Central memory CD8-positive, alpha-beta T cell (primary cell): ENCODE results near the gene CMSS1.

Experiments used
- ATAC-seq: fragments of 150-1000 bp; cut with Tn5 transposase; replicated peaks from 2 replicates; pipeline ENCODE4 v1.10.0; 2022; ENCODE audit warnings: mild to moderate bottlenecking, moderate FRiP score, moderate number of reproducible peaks; ENCODE audit not compliant: poor library complexity, severe bottlenecking; ENCODE audit errors: extremely low read depth
- DNase-seq, 2 donors: peaks; one replicate each; pipeline ENCODE4 v3.0.0; 2021; ENCODE audit warnings: low spot score in 2 of 2
- H3K27ac Mint-ChIP-seq: one replicate; pipeline ENCODE4 v1.8.0; 2022; ENCODE audit warnings: low read depth, mild to moderate bottlenecking, moderate library complexity, mixed read lengths
- H3K27me3 Mint-ChIP-seq: one replicate; pipeline ENCODE4 v1.8.0; 2022; ENCODE audit warnings: mixed read lengths
- H3K36me3 Mint-ChIP-seq: one replicate; pipeline ENCODE4 v1.8.0; 2022; ENCODE audit warnings: mild to moderate bottlenecking, moderate library complexity, mixed read lengths; ENCODE audit not compliant: insufficient read depth
- H3K4me1 Mint-ChIP-seq: one replicate; pipeline ENCODE4 v1.8.0; 2022; ENCODE audit warnings: mixed read lengths
- H3K4me3 Mint-ChIP-seq: one replicate; pipeline ENCODE4 v1.8.0; 2022; ENCODE audit warnings: mild to moderate bottlenecking, moderate library complexity, mixed read lengths
- H3K9me3 Mint-ChIP-seq: one replicate; pipeline ENCODE4 v1.8.0; 2022; ENCODE audit warnings: mixed read lengths

Gene CMSS1

GRCh38 chr3:99927671-99928457 lies 110.2 kb downstream of the CMSS1 start:
- Mint-ChIP-seq H3K9me3 (no peaks in the 10 kb centered on the region), H3K27me3 (no peaks in the 10 kb centered on the region), H3K36me3 (peaks cover 1% of the 10 kb centered on the region), H3K4me1 (peaks cover 8% of the 10 kb centered on the region), H3K4me3 (no peak overlapping the region), H3K27ac (no peak overlapping the region)
- DNase-seq = no peak
- ATAC-seq = no peak

GRCh38 chr3:99928771-99929744 lies 111.4 kb downstream of the CMSS1 start:
- Mint-ChIP-seq H3K9me3 (no peaks in the 10 kb centered on the region), H3K27me3 (no peaks in the 10 kb centered on the region), H3K4me1 (no peaks in the 10 kb centered on the region), H3K27ac (no peak overlapping the region), H3K4me3 (no peak overlapping the region), H3K36me3 (peaks cover 1% of the 10 kb centered on the region)
- DNase-seq (no peak), ATAC-seq (no peak)

GRCh38 chr3:99929745-99930139 lies 112.1 kb downstream of the CMSS1 start:
- no peak for DNase-seq
- ATAC-seq = no peak

GRCh38 chr3:99931059-99931458 lies 113.4 kb downstream of the CMSS1 start:
- H3K27ac Mint-ChIP-seq = no peak overlapping the region
- no peak for ATAC-seq
- H3K9me3 Mint-ChIP-seq = no peaks in the 10 kb centered on the region
- H3K4me3 Mint-ChIP-seq = no peak overlapping the region
- H3K36me3 Mint-ChIP-seq = peaks cover 1% of the 10 kb centered on the region
- DNase-seq = no peak
- H3K27me3 Mint-ChIP-seq = no peaks in the 10 kb centered on the region
- H3K4me1 Mint-ChIP-seq = no peaks in the 10 kb centered on the region

More at GRCh38 chr3:99929745-99930139, 112.1 kb downstream of the CMSS1 start:
- Mint-ChIP-seq H3K4me1 (no peaks in the 10 kb centered on the region), H3K36me3 (peaks cover 1% of the 10 kb centered on the region), H3K9me3 (no peaks in the 10 kb centered on the region), H3K4me3 (no peak overlapping the region), H3K27ac (no peak overlapping the region), H3K27me3 (no peaks in the 10 kb centered on the region)

DNA sequence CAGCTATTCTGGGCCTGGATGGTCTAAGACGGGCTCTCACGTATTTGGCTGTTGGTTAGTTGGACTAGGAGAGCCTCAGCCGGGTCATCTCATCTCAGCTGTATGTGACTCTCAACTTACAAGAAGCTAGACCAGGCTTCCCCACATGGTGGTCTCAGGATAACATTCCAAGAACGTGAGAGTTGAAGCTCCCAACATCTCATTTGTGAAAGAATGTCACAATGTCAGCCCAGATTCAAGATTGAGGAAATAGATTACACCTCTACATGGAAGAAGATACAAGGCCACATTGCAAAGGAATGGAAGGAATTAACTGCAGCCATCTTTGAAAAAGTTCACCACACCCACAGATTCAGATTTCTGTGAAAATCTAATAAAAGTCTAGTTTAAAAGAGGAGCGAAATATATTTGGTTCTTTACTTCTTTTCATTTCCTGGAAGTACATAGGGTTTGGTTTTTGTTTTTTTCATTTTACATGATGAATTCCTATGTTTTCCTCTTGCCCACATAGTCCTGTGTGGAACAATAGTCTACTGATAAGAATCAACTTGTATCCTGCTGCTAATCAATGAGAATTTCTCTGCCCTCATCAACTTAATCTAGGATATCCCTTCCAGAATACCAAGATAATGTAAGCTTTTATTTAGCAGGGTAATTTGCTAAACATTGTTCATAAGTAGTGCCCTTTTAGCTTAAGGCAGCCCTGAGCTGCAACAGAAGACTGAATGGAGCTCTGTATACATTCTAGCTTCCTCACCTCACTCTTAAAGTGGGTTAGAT lies 116.5 kb downstream of the CMSS1 start:
- DNase-seq (no peak), ATAC-seq (no peak)
- Mint-ChIP-seq H3K4me1 (no peaks in the 10 kb centered on the region), H3K27me3 (no peaks in the 10 kb centered on the region), H3K4me3 (no peak overlapping the region), H3K9me3 (no peaks in the 10 kb centered on the region), H3K27ac (no peak overlapping the region), H3K36me3 (peaks cover 1% of the 10 kb centered on the region)

GRCh38 chr3:99934975-99935797 lies 117.5 kb downstream of the CMSS1 start:
- DNase-seq = no peak
- Mint-ChIP-seq H3K4me1 (no peaks in the 10 kb centered on the region), H3K4me3 (no peak overlapping the region), H3K9me3 (no peaks in the 10 kb centered on the region), H3K27ac (no peak overlapping the region), H3K36me3 (peaks cover 2% of the 10 kb centered on the region), H3K27me3 (no peaks in the 10 kb centered on the region)
- ATAC-seq = no peak

- Mint-ChIP-seq H3K27me3 (no peaks in the 10 kb centered on the region), H3K4me3 (no peak overlapping the region), H3K9me3 (no peaks in the 10 kb centered on the region), H3K27ac (no peak overlapping the region), H3K36me3 (peaks cover 1% of the 10 kb centered on the region), H3K4me1 (no peaks in the 10 kb centered on the region)
- no peak for DNase-seq
- no peak for ATAC-seq
Measured at GRCh38 chr3:99938270-99938911, 120.7 kb downstream of the CMSS1 start.

DNA sequence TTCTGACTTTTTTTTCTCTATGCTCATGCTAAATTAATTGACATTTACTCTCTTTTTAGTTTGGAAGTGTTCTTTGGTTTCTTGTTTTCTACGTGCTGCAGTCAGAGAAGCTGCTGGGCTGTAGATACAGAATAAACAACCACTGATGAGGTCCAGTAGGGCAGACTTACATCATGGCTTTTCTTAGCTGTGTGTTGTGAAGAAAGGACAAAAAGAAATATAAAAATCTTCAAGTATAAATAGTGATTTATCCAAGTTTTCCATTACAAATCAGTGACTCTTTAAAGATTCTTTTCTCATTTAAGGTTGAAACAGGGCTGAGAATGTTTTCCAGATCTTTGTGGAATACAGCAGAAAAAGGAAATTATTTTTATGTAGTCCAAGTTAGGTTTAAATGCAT lies 122.2 kb downstream of the CMSS1 start:
- Mint-ChIP-seq H3K4me1 (no peaks in the 10 kb centered on the region), H3K27ac (no peak overlapping the region), H3K36me3 (peaks cover 4% of the 10 kb centered on the region), H3K9me3 (no peaks in the 10 kb centered on the region), H3K4me3 (no peak overlapping the region), H3K27me3 (no peaks in the 10 kb centered on the region)
- ATAC-seq (no peak), DNase-seq (no peak)

DNA sequence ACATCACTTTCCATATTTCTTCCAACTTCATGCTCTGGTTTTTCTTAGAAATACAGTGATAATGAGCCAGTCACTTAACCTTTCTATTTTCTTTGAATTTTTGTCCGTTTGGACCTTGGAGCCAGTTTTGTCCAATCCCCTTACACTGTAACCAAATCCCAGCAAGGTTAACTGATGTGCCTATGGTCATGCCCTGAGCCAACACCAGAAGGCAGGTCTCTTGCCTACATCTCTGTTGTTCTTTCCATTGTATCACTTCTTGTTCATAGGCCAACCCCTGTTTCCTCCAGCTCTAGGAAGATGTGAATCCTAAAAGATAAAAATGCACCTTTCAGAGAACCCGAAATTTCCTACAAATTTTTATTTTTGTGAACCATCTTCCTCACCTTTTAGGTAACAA lies 122.7 kb downstream of the CMSS1 start:
- Mint-ChIP-seq H3K27me3 (no peaks in the 10 kb centered on the region), H3K9me3 (no peaks in the 10 kb centered on the region), H3K4me1 (no peaks in the 10 kb centered on the region), H3K36me3 (peaks cover 4% of the 10 kb centered on the region), H3K27ac (no peak overlapping the region), H3K4me3 (no peak overlapping the region)
- ATAC-seq (no peak), DNase-seq (no peak)

DNA sequence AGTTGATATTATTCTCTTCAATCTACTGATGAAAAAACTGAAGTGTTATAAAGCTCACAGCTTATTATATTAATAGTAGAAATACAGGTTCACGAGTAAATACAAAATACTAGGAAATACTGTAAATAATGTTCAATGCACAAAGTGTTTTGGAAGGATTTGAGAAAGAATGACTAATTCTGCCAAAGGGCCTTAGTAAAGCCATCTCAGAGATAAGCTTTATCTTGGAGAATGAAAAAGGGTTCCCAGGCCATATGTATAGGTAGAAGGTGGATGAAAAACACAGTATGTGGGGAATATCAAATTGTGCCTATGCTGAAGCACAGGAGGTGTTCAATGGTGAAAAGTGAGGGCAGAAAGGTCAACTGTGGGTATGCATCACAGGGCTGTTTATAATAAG lies 123.5 kb downstream of the CMSS1 start:
- H3K27ac Mint-ChIP-seq = no peak overlapping the region
- peaks cover 4% of the 10 kb centered on the region for H3K36me3 Mint-ChIP-seq
- no peaks in the 10 kb centered on the region for H3K9me3 Mint-ChIP-seq
- no peak for DNase-seq
- no peaks in the 10 kb centered on the region for H3K4me1 Mint-ChIP-seq
- H3K27me3 Mint-ChIP-seq = no peaks in the 10 kb centered on the region
- no peak overlapping the region for H3K4me3 Mint-ChIP-seq
- no peak for ATAC-seq

- H3K27me3 Mint-ChIP-seq = no peaks in the 10 kb centered on the region
- H3K36me3 Mint-ChIP-seq = peaks cover 4% of the 10 kb centered on the region
- no peak overlapping the region for H3K4me3 Mint-ChIP-seq
- DNase-seq = no peak
- no peak for ATAC-seq
- no peaks in the 10 kb centered on the region for H3K9me3 Mint-ChIP-seq
- H3K4me1 Mint-ChIP-seq = no peaks in the 10 kb centered on the region
- H3K27ac Mint-ChIP-seq = no peak overlapping the region
Measured at GRCh38 chr3:99943931-99944761, 126.5 kb downstream of the CMSS1 start.
